GM12891 (cell line): Measurements from ENCODE around the gene ANKRD27.

Source experiments
- POLR2A ChIP-seq: IDR thresholded peaks from 2 replicates; pipeline ENCODE4 v1.6.1; 2011; ENCODE audit warnings: low read depth, low read length, control low read depth
- POLR2AphosphoS5 ChIP-seq: IDR thresholded peaks from 2 replicates; pipeline ENCODE4 v1.6.1; 2011; ENCODE audit warnings: low read depth, low read length, control low read depth
- POU2F2 ChIP-seq: IDR thresholded peaks from 2 replicates; pipeline ENCODE4 v1.6.1; 2011; ENCODE audit warnings: low read depth, mild to moderate bottlenecking, control low read depth, low read length, moderate library complexity
- SPI1 ChIP-seq: IDR thresholded peaks from 2 replicates; pipeline ENCODE4 v1.6.1; 2011; ENCODE audit warnings: low read depth, low read length, control low read depth
- TAF1 ChIP-seq: IDR thresholded peaks from 2 replicates; pipeline ENCODE4 v1.6.1; 2011; ENCODE audit warnings: low read depth, low read length, control low read depth

DNA sequence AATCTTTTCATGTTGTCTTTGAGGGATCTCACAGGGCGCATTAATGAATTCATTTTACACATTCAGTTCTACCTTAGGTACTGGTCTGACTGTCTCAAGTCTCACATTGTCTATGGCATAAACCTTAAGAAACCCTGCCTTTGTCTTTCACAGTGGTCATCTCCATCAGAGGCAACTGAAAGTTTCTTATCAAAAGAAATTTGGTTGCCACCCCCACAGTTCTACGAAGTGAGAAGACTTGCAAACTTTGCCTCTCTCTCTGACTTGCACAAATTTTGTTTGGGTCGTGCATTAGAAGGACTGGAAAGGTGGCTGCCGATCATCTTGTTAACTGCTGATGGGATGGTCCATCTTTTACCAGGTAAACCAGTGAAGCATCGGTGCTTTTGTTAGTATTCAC, 34.1 kb upstream of the ANKRD27 start:
- TF ChIP-seq TAF1 = no peak
- no peak for TF ChIP-seq POLR2A
- TF ChIP-seq POU2F2 = no peak
- TF ChIP-seq POLR2AphosphoS5 = no peak
- no peak for TF ChIP-seq SPI1
